GM12874 (cell line): ENCODE measurements around the gene WWOX.

Source experiments
- CTCF ChIP-seq: IDR thresholded peaks from 2 replicates; pipeline ENCODE4 v1.5.1; 2011; ENCODE audit warnings: low read depth, mild to moderate bottlenecking, control low read depth, low read length, moderate library complexity; ENCODE audit not compliant: insufficient read depth

The WWOX gene

GRCh38 chr16:78099271-78100111, at the start of gene WWOX:
Gene WWOX, plus strand, starts transcription at chr16:78099654.
- TF ChIP-seq CTCF = no peak

- no peak for TF ChIP-seq CTCF
These were observed 48.6 kb upstream of the WWOX start for GRCh38 chr16:78050734-78051400.

- TF ChIP-seq CTCF = no peak
These were observed 41.5 kb upstream of the WWOX start for GRCh38 chr16:78057803-78058564.

- no peak for TF ChIP-seq CTCF
These were observed 39.2 kb upstream of the WWOX start for GRCh38 chr16:78060295-78060694.

- no peak for TF ChIP-seq CTCF
These were observed 38.6 kb upstream of the WWOX start for GRCh38 chr16:78060809-78061208.

- TF ChIP-seq CTCF = no peak
These were observed 34.1 kb upstream of the WWOX start for GRCh38 chr16:78065319-78065718.

- TF ChIP-seq CTCF = no peak
These were observed 29.5 kb upstream of the WWOX start for GRCh38 chr16:78069913-78070312.
